22Rv1 (cell line): ENCODE data around the gene CAVIN2.

Source experiments
- H3K27ac ChIP-seq: fragments of 450-650 bp; 2 replicates; pipeline ENCODE4 v1.5.1; 2017
- ZFX ChIP-seq: fragments of 450-650 bp; IDR thresholded peaks from 2 replicates; pipeline ENCODE4 v1.6.1; 2017; ENCODE audit warnings: antibody characterized with exemption, borderline replicate concordance
- TF ChIP-seq, protein P1 (sequence below): fragments of 450-650 bp; IDR thresholded peaks from 2 replicates; pipeline ENCODE4 v1.5.1; 2017; ENCODE audit warnings: mild to moderate bottlenecking

Gene CAVIN2

DNA sequence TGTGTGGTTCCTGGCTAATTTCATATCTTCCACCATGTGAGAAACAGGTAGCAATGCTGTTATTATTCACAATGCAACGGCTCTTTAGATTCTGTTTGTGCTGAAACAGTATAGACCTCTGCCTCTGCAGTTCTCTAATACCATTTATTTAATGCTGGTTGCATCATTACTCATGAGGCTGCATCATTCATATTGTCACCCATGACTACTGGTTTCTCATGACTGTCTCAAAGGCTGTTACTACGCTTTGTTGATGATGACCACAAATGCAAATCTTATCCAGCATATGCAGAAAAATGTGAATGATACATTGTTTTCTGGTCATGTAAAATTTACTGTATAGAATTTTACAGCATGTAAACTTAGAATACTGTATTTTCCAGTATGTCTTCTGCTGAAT, 22.5 kb downstream of the CAVIN2 start:
- TF ChIP-seq, protein P1, sequence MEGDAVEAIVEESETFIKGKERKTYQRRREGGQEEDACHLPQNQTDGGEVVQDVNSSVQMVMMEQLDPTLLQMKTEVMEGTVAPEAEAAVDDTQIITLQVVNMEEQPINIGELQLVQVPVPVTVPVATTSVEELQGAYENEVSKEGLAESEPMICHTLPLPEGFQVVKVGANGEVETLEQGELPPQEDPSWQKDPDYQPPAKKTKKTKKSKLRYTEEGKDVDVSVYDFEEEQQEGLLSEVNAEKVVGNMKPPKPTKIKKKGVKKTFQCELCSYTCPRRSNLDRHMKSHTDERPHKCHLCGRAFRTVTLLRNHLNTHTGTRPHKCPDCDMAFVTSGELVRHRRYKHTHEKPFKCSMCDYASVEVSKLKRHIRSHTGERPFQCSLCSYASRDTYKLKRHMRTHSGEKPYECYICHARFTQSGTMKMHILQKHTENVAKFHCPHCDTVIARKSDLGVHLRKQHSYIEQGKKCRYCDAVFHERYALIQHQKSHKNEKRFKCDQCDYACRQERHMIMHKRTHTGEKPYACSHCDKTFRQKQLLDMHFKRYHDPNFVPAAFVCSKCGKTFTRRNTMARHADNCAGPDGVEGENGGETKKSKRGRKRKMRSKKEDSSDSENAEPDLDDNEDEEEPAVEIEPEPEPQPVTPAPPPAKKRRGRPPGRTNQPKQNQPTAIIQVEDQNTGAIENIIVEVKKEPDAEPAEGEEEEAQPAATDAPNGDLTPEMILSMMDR = no peak
- no peak overlapping the region for H3K27ac ChIP-seq

DNA sequence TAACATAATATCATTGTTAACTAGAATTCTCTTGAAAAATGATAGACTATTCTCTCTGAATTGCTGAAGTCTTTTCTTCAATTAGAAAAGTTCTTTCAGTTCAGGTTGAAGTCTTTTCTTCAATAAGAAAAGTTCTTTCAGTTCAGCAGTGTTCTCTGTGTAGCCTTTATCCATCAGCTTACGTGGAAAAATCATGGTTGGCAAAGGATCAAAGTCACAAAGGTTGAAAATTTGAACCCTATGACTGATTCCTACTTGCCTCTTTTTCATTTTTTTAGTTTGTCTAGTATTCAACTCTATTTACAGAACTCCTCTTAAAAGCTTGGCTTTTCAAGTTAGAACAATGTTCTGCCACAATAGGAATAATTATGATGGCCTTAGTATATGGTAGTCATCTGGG, 25.8 kb downstream of the CAVIN2 start:
- TF ChIP-seq, protein P1 = no peak
- no peak for TF ChIP-seq ZFX
- no peak overlapping the region for H3K27ac ChIP-seq

DNA sequence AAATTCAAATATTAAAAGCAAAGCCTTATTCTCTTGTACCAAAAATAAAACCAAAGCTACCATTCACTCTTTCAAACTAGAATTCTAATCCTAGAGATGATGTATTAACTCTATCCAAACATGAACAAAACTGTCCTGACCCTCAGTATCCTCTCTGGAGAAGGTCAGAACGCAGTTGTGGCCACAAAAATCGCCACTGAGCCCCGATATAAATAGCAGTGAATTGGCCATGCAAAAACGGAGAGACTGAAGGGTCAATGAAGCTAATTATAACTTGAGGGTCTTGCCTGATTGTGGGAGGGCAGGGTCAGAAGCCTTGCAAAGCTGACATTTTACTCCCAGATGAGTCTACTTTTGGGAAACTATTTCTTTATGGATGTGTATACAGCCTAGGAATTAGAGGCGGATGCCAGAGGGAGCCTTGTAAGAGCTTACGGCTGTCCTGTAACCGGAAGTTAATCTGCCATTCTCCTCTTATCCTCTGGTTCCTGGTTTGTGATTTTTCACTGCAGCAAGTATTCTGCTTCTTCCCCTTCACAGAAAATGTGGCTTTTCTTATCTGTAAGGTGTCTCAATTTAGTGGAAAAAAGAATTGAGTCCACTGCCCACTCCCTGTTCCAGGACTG, 28.1 kb downstream of the CAVIN2 start:
- TF ChIP-seq, protein P1 = no peak
- TF ChIP-seq ZFX = no peak
- no peak overlapping the region for H3K27ac ChIP-seq

DNA sequence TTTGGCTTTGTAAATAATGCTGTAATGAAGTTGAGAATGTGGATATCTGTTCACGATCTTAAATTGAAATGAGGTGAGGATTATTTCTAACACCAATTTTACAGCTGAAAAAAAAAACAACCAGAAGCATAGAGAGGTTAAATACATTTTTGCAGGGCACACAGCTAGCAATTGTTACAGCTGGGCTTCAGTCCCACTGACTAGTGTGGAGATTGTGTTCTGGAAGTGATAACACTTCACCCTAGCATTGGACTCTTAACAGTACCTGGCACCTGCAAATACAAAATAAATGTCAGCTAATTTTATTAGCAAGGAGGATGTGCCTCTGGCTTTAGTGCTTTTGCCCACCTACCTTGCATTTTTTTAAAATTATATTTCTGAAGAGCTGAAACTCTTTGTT, 28.8 kb downstream of the CAVIN2 start:
- TF ChIP-seq, protein P1 = no peak
- no peak for TF ChIP-seq ZFX
- no peak overlapping the region for H3K27ac ChIP-seq

DNA sequence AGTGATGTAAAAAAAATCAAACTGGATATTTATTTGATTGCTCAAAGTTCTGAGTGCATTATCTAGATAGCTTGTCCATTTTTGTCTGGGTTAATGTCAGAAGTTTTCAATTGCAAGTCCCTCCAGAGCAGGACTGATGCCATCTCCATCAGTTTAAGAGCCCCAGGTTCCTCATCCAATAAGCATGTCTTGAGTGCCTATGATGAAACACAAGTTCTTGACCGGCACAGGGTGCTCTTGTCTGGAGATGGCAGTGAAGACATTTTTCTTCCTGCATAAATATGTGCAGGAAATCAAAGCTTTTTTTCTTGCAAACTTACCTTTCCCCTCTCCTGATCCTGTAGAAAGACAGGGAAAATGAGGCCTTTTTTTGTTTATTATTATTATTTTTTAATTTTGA, 31.9 kb downstream of the CAVIN2 start:
- H3K27ac ChIP-seq = no peak overlapping the region
- TF ChIP-seq, protein P1 = no peak
- TF ChIP-seq ZFX = no peak

DNA sequence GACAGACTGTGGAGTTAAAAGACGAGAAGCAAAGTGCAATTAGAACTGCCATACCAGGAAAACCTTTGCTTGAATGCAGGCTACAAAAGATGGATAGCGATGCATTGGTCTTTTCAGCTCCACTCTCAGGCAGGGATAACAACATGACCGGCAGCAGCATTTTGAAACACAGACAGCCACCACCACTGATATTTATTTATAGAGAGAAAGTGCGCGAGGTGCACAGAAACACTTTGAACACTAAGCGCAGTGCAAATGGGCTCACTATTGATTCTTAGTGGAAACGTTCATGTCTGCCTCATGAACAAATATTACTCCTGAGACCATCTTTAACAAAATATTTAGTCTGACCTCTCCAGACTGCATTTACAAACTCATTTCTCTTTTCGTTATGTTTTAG, 32.9 kb downstream of the CAVIN2 start:
- no peak overlapping the region for H3K27ac ChIP-seq
- no peak for TF ChIP-seq ZFX
- TF ChIP-seq, protein P1 = no peak

DNA sequence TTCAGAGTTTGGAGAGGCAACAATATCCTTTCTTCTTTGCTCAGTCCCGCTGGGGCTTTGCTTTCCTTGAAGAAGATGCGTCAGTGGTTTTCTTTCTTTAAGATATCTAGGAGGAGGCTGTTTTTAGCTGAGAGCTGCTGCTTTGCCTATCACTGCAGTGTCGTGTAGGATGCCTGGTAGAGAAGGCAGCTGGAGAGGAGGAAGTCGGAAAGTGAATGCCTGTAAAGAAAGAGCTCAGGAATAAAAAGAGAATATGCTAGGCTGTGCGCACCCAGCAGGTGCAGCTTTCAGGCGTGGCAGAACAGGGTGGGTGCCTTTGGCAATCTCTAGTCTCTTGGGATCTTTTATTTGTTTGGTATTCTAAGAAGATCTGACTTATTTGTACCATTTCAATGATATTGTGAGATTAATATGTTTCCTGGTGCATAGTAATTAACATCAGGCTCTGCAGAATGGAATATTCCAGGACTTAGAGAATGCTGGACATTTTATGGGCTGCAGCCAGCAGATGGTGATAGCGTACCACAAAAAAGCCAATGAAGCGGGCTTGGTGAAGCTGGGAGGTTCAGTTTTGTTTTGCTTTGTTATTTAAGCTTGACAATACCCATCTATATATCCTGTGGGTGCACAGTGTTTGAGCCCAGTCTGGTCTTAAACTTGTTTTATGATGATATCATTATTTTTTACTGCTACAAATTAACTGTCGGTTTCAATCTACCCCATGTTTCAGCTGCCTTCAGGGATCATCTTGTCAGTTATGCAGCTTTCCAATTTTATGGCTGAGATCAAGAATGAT, 34.9 kb downstream of the CAVIN2 start:
- TF ChIP-seq ZFX = no peak
- TF ChIP-seq, protein P1 = peak; percentile 83
- no peak overlapping the region for H3K27ac ChIP-seq
